HepG2 (cell line): Measurements from ENCODE around the gene SLC43A3. TPM values are rescaled to one million over a fixed set of nuclear protein-coding genes. Genes with fewer than 3 reads are reported as not detected.

ENCODE experiments used
- DNMT3B ChIP-seq: conservative IDR thresholded peaks from 2 replicates; pipeline ENCODE4 v1.6.1; 2016; ENCODE audit warnings: missing biosample characterization, control low read depth
- DPF2 ChIP-seq: sonication (generic); formaldehyde crosslinking; IDR thresholded peaks from 2 replicates; pipeline ENCODE4 v1.4.0; 2020; ENCODE audit warnings: mild to moderate bottlenecking, low read depth, missing genetic modification reagents, borderline replicate concordance
- DR1 ChIP-seq: sonication (generic); formaldehyde crosslinking; IDR thresholded peaks from 2 replicates; pipeline ENCODE4 v1.8.0; 2021; ENCODE audit warnings: mild to moderate bottlenecking, missing genetic modification reagents, inconsistent platforms
- ETS1 ChIP-seq: sonication (generic); formaldehyde crosslinking; IDR thresholded peaks from 2 replicates; pipeline ENCODE4 v1.4.0; 2020; ENCODE audit warnings: missing genetic modification reagents
- GATA4 ChIP-seq: sonication (generic); IDR thresholded peaks from 2 replicates; pipeline ENCODE4 v1.6.1; 2016; ENCODE audit warnings: antibody characterized with exemption, low read depth, borderline replicate concordance
- HMGA1 ChIP-seq: sonication (generic); formaldehyde crosslinking; conservative IDR thresholded peaks from 2 replicates; pipeline ENCODE4 v1.4.0; 2020; ENCODE audit warnings: missing genetic modification reagents
- HOXA3 ChIP-seq: sonication (generic); formaldehyde crosslinking; IDR thresholded peaks from 2 replicates; pipeline ENCODE4 v1.5.0; 2020; ENCODE audit warnings: missing genetic modification reagents
- HOXD1 ChIP-seq: sonication (generic); formaldehyde crosslinking; IDR thresholded peaks from 2 replicates; pipeline ENCODE4 v1.5.0; 2020; ENCODE audit warnings: missing genetic modification reagents
- JUND ChIP-seq: sonication (generic); formaldehyde crosslinking; IDR thresholded peaks from 2 replicates; pipeline ENCODE4 v1.8.0; 2022; ENCODE audit warnings: mild to moderate bottlenecking, missing genetic modification reagents
- LCORL ChIP-seq, 2 experiments: fragments of 450-650 bp in 1 of 2; sonication (generic) in 1 of 2; formaldehyde crosslinking in 1 of 2; IDR thresholded peaks; 2 replicates each; pipeline versions ENCODE4 v1.5.0 to v1.6.1; 2017 to 2020; ENCODE audit warnings: antibody characterized with exemption in 1 of 2, missing genetic modification reagents in 1 of 2
- MTF1 ChIP-seq: sonication (generic); formaldehyde crosslinking; IDR thresholded peaks from 2 replicates; pipeline ENCODE4 v1.5.0; 2020; ENCODE audit warnings: missing genetic modification reagents
- NCOA1 ChIP-seq: sonication (generic); formaldehyde crosslinking; IDR thresholded peaks from 2 replicates; pipeline ENCODE4 v1.9.0; 2021; ENCODE audit warnings: missing genetic modification reagents
- NONO ChIP-seq, 2 experiments: fragments of 450-650 bp in 1 of 2; sonication (generic) in 1 of 2; formaldehyde crosslinking in 1 of 2; IDR thresholded peaks in 1 of 2; conservative IDR thresholded peaks in 1 of 2; 2 replicates each; pipeline versions ENCODE4 v1.6.1 to v1.8.0; 2017 to 2022; ENCODE audit warnings: mild to moderate bottlenecking in 1 of 2, missing genetic modification reagents in 1 of 2, moderate library complexity in 1 of 2
- PREB ChIP-seq: sonication (generic); formaldehyde crosslinking; IDR thresholded peaks from 2 replicates; pipeline ENCODE4 v1.4.0; 2020; ENCODE audit warnings: missing genetic modification reagents
- REXO4 ChIP-seq: sonication (generic); formaldehyde crosslinking; IDR thresholded peaks from 2 replicates; pipeline ENCODE4 v1.8.0; 2022; ENCODE audit warnings: missing genetic modification reagents, mild to moderate bottlenecking, borderline replicate concordance
- SNAPC4 ChIP-seq: sonication (generic); formaldehyde crosslinking; IDR thresholded peaks from 2 replicates; pipeline ENCODE4 v1.4.0; 2020; ENCODE audit warnings: mild to moderate bottlenecking, missing genetic modification reagents
- XBP1 ChIP-seq: sonication (generic); formaldehyde crosslinking; IDR thresholded peaks from 2 replicates; pipeline ENCODE4 v1.5.0; 2020; ENCODE audit warnings: missing genetic modification reagents
- ZC3H13 ChIP-seq: sonication (generic); formaldehyde crosslinking; IDR thresholded peaks from 2 replicates; pipeline ENCODE4 v1.8.1; 2023; ENCODE audit warnings: mild to moderate bottlenecking, missing genetic modification reagents, moderate library complexity
- ZNF251 ChIP-seq: sonication (generic); formaldehyde crosslinking; IDR thresholded peaks from 2 replicates; pipeline ENCODE4 v1.9.0; 2021; ENCODE audit warnings: mild to moderate bottlenecking, missing genetic modification reagents
- ZNF274 ChIP-seq: sonication (generic); formaldehyde crosslinking; IDR thresholded peaks from 2 replicates; pipeline ENCODE4 v1.5.1; 2020; ENCODE audit warnings: mild to moderate bottlenecking, missing genetic modification reagents
- ZNF33B ChIP-seq: sonication (generic); formaldehyde crosslinking; IDR thresholded peaks from 2 replicates; pipeline ENCODE4 v1.5.1; 2020; ENCODE audit warnings: mild to moderate bottlenecking, missing genetic modification reagents
- ZNF460 ChIP-seq: sonication (generic); formaldehyde crosslinking; IDR thresholded peaks from 2 replicates; pipeline ENCODE4 v1.5.1; 2020; ENCODE audit warnings: missing genetic modification reagents, mild to moderate bottlenecking, borderline replicate concordance
- ZNF549 ChIP-seq: sonication (generic); formaldehyde crosslinking; IDR thresholded peaks from 2 replicates; pipeline ENCODE4 v1.5.0; 2020; ENCODE audit warnings: missing genetic modification reagents
- ZNF619 ChIP-seq: sonication (generic); formaldehyde crosslinking; IDR thresholded peaks from 2 replicates; pipeline ENCODE4 v1.4.0; 2020; ENCODE audit warnings: mild to moderate bottlenecking, missing genetic modification reagents
- ZNF672 ChIP-seq: sonication (generic); formaldehyde crosslinking; IDR thresholded peaks from 2 replicates; pipeline ENCODE4 v1.8.1; 2022; ENCODE audit warnings: missing genetic modification reagents
- ZNF883 ChIP-seq: sonication (generic); formaldehyde crosslinking; IDR thresholded peaks from 2 replicates; pipeline ENCODE4 v1.5.1; 2020; ENCODE audit warnings: mild to moderate bottlenecking, missing genetic modification reagents; ENCODE audit errors: not compliant biosample characterization
- polyA plus RNA-seq, 8 experiments: library from polyadenylated mRNA; depleted of rRNA in 3 of 8; stranded (reverse) in 7 of 8; unstranded in 1 of 8; fragments of >200 nt; fragmentation: Illumina TruSeq in 4 of 8; extraction: Trizol in 4 of 8; gene quantifications; 2 replicates each; pipeline versions ENCODE4 v1.2.1 to v1.2.3, GENCODE V29; 2011 to 2016; ENCODE audit warnings: low read depth in 4 of 8, missing spikeins in 1 of 8, mixed read lengths in 1 of 8; ENCODE audit not compliant: insufficient read depth in 1 of 8
- total RNA-seq, 5 experiments: library from RNA; depleted of rRNA; stranded (reverse); fragments of >200 nt; fragmentation: Illumina TruSeq; extraction: Trizol; gene quantifications; 2 replicates each; pipeline ENCODE4 v1.2.3, GENCODE V29; 2016; ENCODE audit warnings: low read depth in 1 of 5

The SLC43A3 gene
- total and polyA plus RNA-seq, 2 of the 13 experiments (the other 11 are each of a cell fraction or from before 2014, with no cell fraction given) = 2.6 TPM; not detected in 1

GRCh38 chr11:57457643-57458023 lies 30.7 kb upstream of the SLC43A3 start (continued):
- no peak for TF ChIP-seq DNMT3B
- no peak for TF ChIP-seq ZNF672 (CRISPR knock-in tag)
- TF ChIP-seq ZC3H13 = no peak
- TF ChIP-seq ZNF619 = no peak
- TF ChIP-seq GATA4 = no peak
- no peak for TF ChIP-seq ZNF460 (CRISPR knock-in tag)
- peak; percentile 84 for TF ChIP-seq ZNF274 (CRISPR knock-in tag)
- TF ChIP-seq HMGA1 (CRISPR knock-in tag) = no peak
- TF ChIP-seq XBP1 (CRISPR knock-in tag) = no peak
- TF ChIP-seq NONO (IDR thresholded peaks at IDR 0.05) = no peak
- TF ChIP-seq NONO (CRISPR knock-in tag; conservative IDR thresholded peaks at IDR 0.05) = peak; percentile 51; the same call in 1 of the 2 replicates
- peak; percentile 68; the same call in 1 of the 2 replicates for TF ChIP-seq ZNF33B
- no peak for TF ChIP-seq ETS1
- TF ChIP-seq SNAPC4 (CRISPR knock-in tag) = no peak
- no peak for TF ChIP-seq ZNF549 (CRISPR knock-in tag)
- TF ChIP-seq ZNF883 (CRISPR knock-in tag) = peak; percentile 64
- TF ChIP-seq ZNF251 (CRISPR knock-in tag) = 0 out of 2 replicates have a peak, but pooled peaks have one; percentile 47
- no peak for TF ChIP-seq HOXA3 (CRISPR knock-in tag)
- TF ChIP-seq LCORL (IDR thresholded peaks at IDR 0.05) = no peak
- peak; percentile 43; the same call in 1 of the 2 replicates for TF ChIP-seq LCORL (CRISPR knock-in tag; IDR thresholded peaks at IDR 0.05)
- TF ChIP-seq REXO4 (CRISPR knock-in tag) = no peak
- TF ChIP-seq PREB (CRISPR knock-in tag) = no peak
- TF ChIP-seq DR1 = no peak
- no peak for TF ChIP-seq NCOA1 (CRISPR knock-in tag)
- TF ChIP-seq MTF1 (CRISPR knock-in tag) = no peak
- 0 out of 2 replicates have a peak, but pooled peaks have one; percentile 7 for TF ChIP-seq DPF2
- no peak for TF ChIP-seq JUND (CRISPR knock-in tag)
- TF ChIP-seq HOXD1 (CRISPR knock-in tag) = no peak
